GM12878 (cell line): ENCODE measurements around the gene ANKRD11. TPM values are rescaled to one million over a fixed set of nuclear protein-coding genes. Genes with fewer than 3 reads are reported as not detected.

Experiments
- ATF7 ChIP-seq: fragments of 450-650 bp; IDR thresholded peaks from 2 replicates; pipeline ENCODE4 v1.6.1; 2016; ENCODE audit warnings: low read depth, mild to moderate bottlenecking
- CBX3 ChIP-seq: fragments of 200-600 bp; sonication (generic); IDR thresholded peaks from 2 replicates; pipeline ENCODE4 v1.6.1; 2016; ENCODE audit warnings: low read depth, borderline replicate concordance
- CEBPZ ChIP-seq: fragments of 150-350 bp; IDR thresholded peaks from 2 replicates; pipeline ENCODE4 v1.6.1; 2016; ENCODE audit warnings: low read depth, low read length
- FOS ChIP-seq: IDR thresholded peaks from 3 replicates; pipeline ENCODE4 v1.6.1; 2011; ENCODE audit warnings: borderline replicate concordance; ENCODE audit not compliant: insufficient read length; ENCODE audit errors: extremely low read depth
- JUNB ChIP-seq: IDR thresholded peaks from 2 replicates; pipeline ENCODE4 v1.6.1; 2016; ENCODE audit warnings: antibody characterized with exemption, mild to moderate bottlenecking
- NFIC ChIP-seq: IDR thresholded peaks from 2 replicates; pipeline ENCODE4 v1.6.1; 2012; ENCODE audit warnings: low read depth, mild to moderate bottlenecking, inconsistent platforms, low read length, moderate library complexity
- SREBF1 ChIP-seq: IDR thresholded peaks from 2 replicates; pipeline ENCODE4 v1.6.1; 2012; ENCODE audit warnings: mild to moderate bottlenecking, low read length
- SREBF2 ChIP-seq: IDR thresholded peaks from 2 replicates; pipeline ENCODE4 v1.6.1; 2012; ENCODE audit warnings: mild to moderate bottlenecking, low read length
- YBX1 ChIP-seq: fragments of 450-650 bp; IDR thresholded peaks from 2 replicates; pipeline ENCODE4 v1.6.1; 2016; ENCODE audit warnings: antibody characterized with exemption
- ZBED1 ChIP-seq: IDR thresholded peaks from 2 replicates; pipeline ENCODE4 v1.6.1; 2016; ENCODE audit warnings: borderline replicate concordance
- polyA plus RNA-seq, 11 experiments: library from polyadenylated mRNA; depleted of rRNA in 4 of 11; unstranded in 6 of 11; stranded (reverse) in 5 of 11; fragments of >200 nt; fragmentation: Nextera tagmentation in 4 of 11; fragmentation: Illumina TruSeq in 1 of 11; extraction: Ambion mirVana in 4 of 11; extraction: Trizol in 1 of 11; gene quantifications; 1 replicate in 1 of 11; 2 replicates in 10 of 11; pipeline versions ENCODE4 v1.2.1 to v1.2.3, GENCODE V29; 2011 to 2016; ENCODE audit warnings: inconsistent platforms in 2 of 11, missing spikeins in 2 of 11, low read depth in 1 of 11
- small RNA-seq: library from RNA; depleted of rRNA; stranded (forward); fragments of <200 nt; gene quantifications from one replicate; pipeline ENCODE3, GENCODE V24; 2014
- total RNA-seq, 4 experiments: library from RNA; depleted of rRNA in 3 of 4; stranded (reverse); fragments of >200 nt in 3 of 4; fragmentation: Illumina TruSeq in 1 of 4; extraction: Trizol in 1 of 4; gene quantifications; 2 replicates each; pipeline versions ENCODE4 v1.2.1 to v1.2.3, GENCODE V29; 2013 to 2021
- TF ChIP-seq, protein P1 (sequence below): fragments of 150-350 bp; IDR thresholded peaks from 2 replicates; pipeline ENCODE4 v1.6.1; 2014; ENCODE audit warnings: mild to moderate bottlenecking, low read depth, low read length

Gene ANKRD11
- total and polyA plus RNA-seq, 10 of the 15 experiments (the other 5 are each of a cell fraction or from before 2014, with no cell fraction given) = 5.1 to 103 (median 27.4) TPM

- no peak for TF ChIP-seq SREBF1
- TF ChIP-seq CEBPZ = no peak
- TF ChIP-seq NFIC = no peak
- TF ChIP-seq, protein P1, sequence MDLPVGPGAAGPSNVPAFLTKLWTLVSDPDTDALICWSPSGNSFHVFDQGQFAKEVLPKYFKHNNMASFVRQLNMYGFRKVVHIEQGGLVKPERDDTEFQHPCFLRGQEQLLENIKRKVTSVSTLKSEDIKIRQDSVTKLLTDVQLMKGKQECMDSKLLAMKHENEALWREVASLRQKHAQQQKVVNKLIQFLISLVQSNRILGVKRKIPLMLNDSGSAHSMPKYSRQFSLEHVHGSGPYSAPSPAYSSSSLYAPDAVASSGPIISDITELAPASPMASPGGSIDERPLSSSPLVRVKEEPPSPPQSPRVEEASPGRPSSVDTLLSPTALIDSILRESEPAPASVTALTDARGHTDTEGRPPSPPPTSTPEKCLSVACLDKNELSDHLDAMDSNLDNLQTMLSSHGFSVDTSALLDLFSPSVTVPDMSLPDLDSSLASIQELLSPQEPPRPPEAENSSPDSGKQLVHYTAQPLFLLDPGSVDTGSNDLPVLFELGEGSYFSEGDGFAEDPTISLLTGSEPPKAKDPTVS = no peak
- no peak for TF ChIP-seq ZBED1
- no peak for TF ChIP-seq CBX3
- TF ChIP-seq YBX1 = no peak
- no peak for TF ChIP-seq ATF7
- TF ChIP-seq SREBF2 = no peak
- TF ChIP-seq JUNB = no peak
- no peak for TF ChIP-seq FOS
Measured at GRCh38 chr16:89219365-89219764, 271.0 kb downstream of the ANKRD11 start (continued).

Small RNA genes within 50 kb of the gene (small RNA-seq; reads per million reads assigned to genes)
- not detected for gene RNU6-430P

Other genes starting within 250 kb of the ANKRD11 start
Only the 7 nearest of the 10 such genes appear.
- gene SPG7, start 17.8 kb upstream of the ANKRD11 start, total RNA-seq (2014; rRNA removed) = 75.9 and 80.1 TPM in 2 replicates
- gene SPG7, start 17.8 kb upstream of the ANKRD11 start, total RNA-seq (2014; rRNA removed; fragmentation: Illumina TruSeq; extraction: Trizol) = 36.9 and 40.0 TPM in 2 replicates
- 60.5 and 74.5 TPM in 2 replicates for gene SPG7, start 17.8 kb upstream of the ANKRD11 start, total RNA-seq (2021)
- gene SPG7, start 17.8 kb upstream of the ANKRD11 start, polyA plus RNA-seq (2011; rRNA removed) = 24.5 and 31.9 TPM in 2 replicates
- 23.1 and 36.7 TPM in 2 replicates for gene SPG7, start 17.8 kb upstream of the ANKRD11 start, polyA plus RNA-seq (2014; fragmentation: Illumina TruSeq; extraction: Trizol)
- 1 to 10 TPM; 5.9 to 9.8 TPM for gene SPG7, start 17.8 kb upstream of the ANKRD11 start, polyA plus RNA-seq (2014; fragmentation: Nextera tagmentation; extraction: Ambion mirVana)
- gene SPG7, start 17.8 kb upstream of the ANKRD11 start, polyA plus RNA-seq (2014; rRNA removed) = 75.4 and 93.5 TPM in 2 replicates
- gene SPG7, start 17.8 kb upstream of the ANKRD11 start, polyA plus RNA-seq (2016; fragmentation: Nextera tagmentation; extraction: Ambion mirVana) = 10 to 100 TPM; 65.0 to 68.7 TPM
- 7,892 and 9,428 TPM in 2 replicates for gene RPL13, start 70.1 kb upstream of the ANKRD11 start, total RNA-seq (2014; rRNA removed)
- gene RPL13, start 70.1 kb upstream of the ANKRD11 start, total RNA-seq (2014; rRNA removed; fragmentation: Illumina TruSeq; extraction: Trizol) = 2,108 and 2,400 TPM in 2 replicates
- 4,034 and 4,132 TPM in 2 replicates for gene RPL13, start 70.1 kb upstream of the ANKRD11 start, total RNA-seq (2021)
- gene RPL13, start 70.1 kb upstream of the ANKRD11 start, polyA plus RNA-seq (2011; rRNA removed) = 1,025 and 2,315 TPM in 2 replicates
- gene RPL13, start 70.1 kb upstream of the ANKRD11 start, polyA plus RNA-seq (2014; fragmentation: Illumina TruSeq; extraction: Trizol) = 872 and 1,693 TPM in 2 replicates
- 1,000 to 10,000 TPM in 1 of 2 experiments, 100 to 1,000 TPM in 1; 386 to 1,247 TPM for gene RPL13, start 70.1 kb upstream of the ANKRD11 start, polyA plus RNA-seq (2014; fragmentation: Nextera tagmentation; extraction: Ambion mirVana)
- gene RPL13, start 70.1 kb upstream of the ANKRD11 start, polyA plus RNA-seq (2014; rRNA removed) = 6,764 and 8,907 TPM in 2 replicates
- 1,000 to 10,000 TPM; 2,572 to 2,650 TPM for gene RPL13, start 70.1 kb upstream of the ANKRD11 start, polyA plus RNA-seq (2016; fragmentation: Nextera tagmentation; extraction: Ambion mirVana)
- gene CPNE7, start 85.2 kb upstream of the ANKRD11 start, total RNA-seq (2014; rRNA removed) = 22.5 and 23.4 TPM in 2 replicates
- 13.1 and 13.5 TPM in 2 replicates for gene CPNE7, start 85.2 kb upstream of the ANKRD11 start, total RNA-seq (2014; rRNA removed; fragmentation: Illumina TruSeq; extraction: Trizol)
- 39.6 and 46.9 TPM in 2 replicates for gene CPNE7, start 85.2 kb upstream of the ANKRD11 start, total RNA-seq (2021)
- gene CPNE7, start 85.2 kb upstream of the ANKRD11 start, polyA plus RNA-seq (2011; rRNA removed) = 6.1 and 7.4 TPM in 2 replicates
- 16.5 and 17.5 TPM in 2 replicates for gene CPNE7, start 85.2 kb upstream of the ANKRD11 start, polyA plus RNA-seq (2014; fragmentation: Illumina TruSeq; extraction: Trizol)
- gene CPNE7, start 85.2 kb upstream of the ANKRD11 start, polyA plus RNA-seq (2014; fragmentation: Nextera tagmentation; extraction: Ambion mirVana) = 1 to 10 TPM in 1 of 2 experiments, under 1 TPM in 1; 0.29 to 1.1 TPM
- 39.7 and 49.2 TPM in 2 replicates for gene CPNE7, start 85.2 kb upstream of the ANKRD11 start, polyA plus RNA-seq (2014; rRNA removed)
- 10 to 100 TPM; 17.6 to 19.7 TPM for gene CPNE7, start 85.2 kb upstream of the ANKRD11 start, polyA plus RNA-seq (2016; fragmentation: Nextera tagmentation; extraction: Ambion mirVana)
- gene DPEP1, start 123.1 kb upstream of the ANKRD11 start, total RNA-seq (2014; rRNA removed) = not detected in 2 replicates
- not detected in 2 replicates for gene DPEP1, start 123.1 kb upstream of the ANKRD11 start, total RNA-seq (2014; rRNA removed; fragmentation: Illumina TruSeq; extraction: Trizol)
- gene DPEP1, start 123.1 kb upstream of the ANKRD11 start, total RNA-seq (2021) = not detected in 2 replicates
- gene DPEP1, start 123.1 kb upstream of the ANKRD11 start, polyA plus RNA-seq (2011; rRNA removed) = not detected in 2 replicates
- not detected in 2 replicates for gene DPEP1, start 123.1 kb upstream of the ANKRD11 start, polyA plus RNA-seq (2014; fragmentation: Illumina TruSeq; extraction: Trizol)
- gene DPEP1, start 123.1 kb upstream of the ANKRD11 start, polyA plus RNA-seq (2014; fragmentation: Nextera tagmentation; extraction: Ambion mirVana) = not detected
- gene DPEP1, start 123.1 kb upstream of the ANKRD11 start, polyA plus RNA-seq (2014; rRNA removed) = not detected in 2 replicates
- not detected for gene DPEP1, start 123.1 kb upstream of the ANKRD11 start, polyA plus RNA-seq (2016; fragmentation: Nextera tagmentation; extraction: Ambion mirVana)
- gene CHMP1A, start 167.1 kb upstream of the ANKRD11 start, total RNA-seq (2014; rRNA removed) = 59.0 and 67.8 TPM in 2 replicates
- gene CHMP1A, start 167.1 kb upstream of the ANKRD11 start, total RNA-seq (2014; rRNA removed; fragmentation: Illumina TruSeq; extraction: Trizol) = 36.3 and 41.5 TPM in 2 replicates
- 81.4 and 85.3 TPM in 2 replicates for gene CHMP1A, start 167.1 kb upstream of the ANKRD11 start, total RNA-seq (2021)
- gene CHMP1A, start 167.1 kb upstream of the ANKRD11 start, polyA plus RNA-seq (2011; rRNA removed) = 20.7 and 41.0 TPM in 2 replicates
- 12.3 and 36.2 TPM in 2 replicates for gene CHMP1A, start 167.1 kb upstream of the ANKRD11 start, polyA plus RNA-seq (2014; fragmentation: Illumina TruSeq; extraction: Trizol)
- gene CHMP1A, start 167.1 kb upstream of the ANKRD11 start, polyA plus RNA-seq (2014; fragmentation: Nextera tagmentation; extraction: Ambion mirVana) = 1 to 10 TPM; 1.0 to 3.8 TPM
- gene CHMP1A, start 167.1 kb upstream of the ANKRD11 start, polyA plus RNA-seq (2014; rRNA removed) = 82.8 and 97.4 TPM in 2 replicates
- 10 to 100 TPM; 81.2 to 86.7 TPM for gene CHMP1A, start 167.1 kb upstream of the ANKRD11 start, polyA plus RNA-seq (2016; fragmentation: Nextera tagmentation; extraction: Ambion mirVana)
- gene SPATA33, start 167.3 kb upstream of the ANKRD11 start, total RNA-seq (2014; rRNA removed) = 5.1 and 6.9 TPM in 2 replicates
- 5.6 and 7.1 TPM in 2 replicates for gene SPATA33, start 167.3 kb upstream of the ANKRD11 start, total RNA-seq (2014; rRNA removed; fragmentation: Illumina TruSeq; extraction: Trizol)
- gene SPATA33, start 167.3 kb upstream of the ANKRD11 start, total RNA-seq (2021) = 11.1 and 12.1 TPM in 2 replicates
- 2.4 and 3.4 TPM in 2 replicates for gene SPATA33, start 167.3 kb upstream of the ANKRD11 start, polyA plus RNA-seq (2011; rRNA removed)
- gene SPATA33, start 167.3 kb upstream of the ANKRD11 start, polyA plus RNA-seq (2014; fragmentation: Illumina TruSeq; extraction: Trizol) = 4.9 and 8.3 TPM in 2 replicates
- 1 to 10 TPM; 1.1 to 2.9 TPM for gene SPATA33, start 167.3 kb upstream of the ANKRD11 start, polyA plus RNA-seq (2014; fragmentation: Nextera tagmentation; extraction: Ambion mirVana)
- 8.1 and 10.9 TPM in 2 replicates for gene SPATA33, start 167.3 kb upstream of the ANKRD11 start, polyA plus RNA-seq (2014; rRNA removed)
- 10 to 100 TPM; 15.7 to 15.8 TPM for gene SPATA33, start 167.3 kb upstream of the ANKRD11 start, polyA plus RNA-seq (2016; fragmentation: Nextera tagmentation; extraction: Ambion mirVana)
- gene CDK10, start 196.1 kb upstream of the ANKRD11 start, total RNA-seq (2014; rRNA removed) = 31.8 and 41.9 TPM in 2 replicates
- gene CDK10, start 196.1 kb upstream of the ANKRD11 start, total RNA-seq (2014; rRNA removed; fragmentation: Illumina TruSeq; extraction: Trizol) = 20.8 and 23.5 TPM in 2 replicates
- 45.3 and 58.7 TPM in 2 replicates for gene CDK10, start 196.1 kb upstream of the ANKRD11 start, total RNA-seq (2021)
- 22.1 and 30.1 TPM in 2 replicates for gene CDK10, start 196.1 kb upstream of the ANKRD11 start, polyA plus RNA-seq (2011; rRNA removed)
- 12.1 and 26.5 TPM in 2 replicates for gene CDK10, start 196.1 kb upstream of the ANKRD11 start, polyA plus RNA-seq (2014; fragmentation: Illumina TruSeq; extraction: Trizol)
- 1 to 10 TPM; 1.5 to 2.5 TPM for gene CDK10, start 196.1 kb upstream of the ANKRD11 start, polyA plus RNA-seq (2014; fragmentation: Nextera tagmentation; extraction: Ambion mirVana)
- 56.8 and 58.6 TPM in 2 replicates for gene CDK10, start 196.1 kb upstream of the ANKRD11 start, polyA plus RNA-seq (2014; rRNA removed)
- gene CDK10, start 196.1 kb upstream of the ANKRD11 start, polyA plus RNA-seq (2016; fragmentation: Nextera tagmentation; extraction: Ambion mirVana) = 10 to 100 TPM; 54.1 to 55.6 TPM